ENCODE measurements around the gene ARFGEF2.

DNA sequence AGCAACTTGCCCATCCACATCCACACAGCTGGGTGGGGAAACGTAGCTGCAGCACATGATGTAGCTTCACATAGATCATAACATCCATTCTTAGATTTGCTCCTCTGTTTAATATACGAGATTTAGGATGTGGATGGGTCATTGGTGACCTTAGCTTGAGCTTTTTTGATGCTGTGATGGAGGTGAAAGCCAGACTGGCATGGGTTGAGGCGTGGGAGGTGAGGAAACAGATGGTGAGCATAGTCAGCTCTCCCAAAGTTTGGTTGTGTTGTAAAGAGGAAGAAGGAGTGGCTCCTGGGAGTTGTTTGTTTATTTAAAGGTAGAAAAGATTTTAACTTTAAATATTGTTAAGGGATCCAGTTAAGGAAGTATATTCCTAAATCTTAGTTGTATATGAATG lies 5.3 kb downstream of the ARFGEF2 start:
- TF ChIP-seq, protein P1, sequence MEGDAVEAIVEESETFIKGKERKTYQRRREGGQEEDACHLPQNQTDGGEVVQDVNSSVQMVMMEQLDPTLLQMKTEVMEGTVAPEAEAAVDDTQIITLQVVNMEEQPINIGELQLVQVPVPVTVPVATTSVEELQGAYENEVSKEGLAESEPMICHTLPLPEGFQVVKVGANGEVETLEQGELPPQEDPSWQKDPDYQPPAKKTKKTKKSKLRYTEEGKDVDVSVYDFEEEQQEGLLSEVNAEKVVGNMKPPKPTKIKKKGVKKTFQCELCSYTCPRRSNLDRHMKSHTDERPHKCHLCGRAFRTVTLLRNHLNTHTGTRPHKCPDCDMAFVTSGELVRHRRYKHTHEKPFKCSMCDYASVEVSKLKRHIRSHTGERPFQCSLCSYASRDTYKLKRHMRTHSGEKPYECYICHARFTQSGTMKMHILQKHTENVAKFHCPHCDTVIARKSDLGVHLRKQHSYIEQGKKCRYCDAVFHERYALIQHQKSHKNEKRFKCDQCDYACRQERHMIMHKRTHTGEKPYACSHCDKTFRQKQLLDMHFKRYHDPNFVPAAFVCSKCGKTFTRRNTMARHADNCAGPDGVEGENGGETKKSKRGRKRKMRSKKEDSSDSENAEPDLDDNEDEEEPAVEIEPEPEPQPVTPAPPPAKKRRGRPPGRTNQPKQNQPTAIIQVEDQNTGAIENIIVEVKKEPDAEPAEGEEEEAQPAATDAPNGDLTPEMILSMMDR (IDR thresholded peaks at IDR 0.05) = no peak
- TF ChIP-seq POLR2A (IDR thresholded peaks at IDR 0.05) = no peak
- no peak for TF ChIP-seq EP300 (IDR thresholded peaks at IDR 0.05)
